Neuronal stem cell (in vitro differentiated cells): ENCODE results near the gene COL9A1.

Experiments
- DNase-seq: peaks from one replicate; pipeline ENCODE4 v3.0.0-alpha.2; 2013; ENCODE audit warnings: low spot score
- H2AFZ ChIP-seq: one replicate; pipeline ENCODE4 v1.6.1; 2013; ENCODE audit warnings: mild to moderate bottlenecking, low read length, inconsistent platforms
- H2AK5ac ChIP-seq: 2 replicates; pipeline ENCODE4 v1.6.1; 2013; ENCODE audit warnings: low read depth, mild to moderate bottlenecking, inconsistent platforms, low read length, moderate library complexity, mixed read lengths
- H2BK120ac ChIP-seq: 2 replicates; pipeline ENCODE4 v1.6.1; 2013; ENCODE audit warnings: low read depth, mild to moderate bottlenecking, inconsistent platforms, low read length, moderate library complexity, mixed read lengths
- H2BK12ac ChIP-seq: one replicate; pipeline ENCODE4 v1.6.1; 2013; ENCODE audit warnings: low read length, inconsistent platforms
- H2BK15ac ChIP-seq: 2 replicates; pipeline ENCODE4 v1.6.1; 2013; ENCODE audit warnings: mild to moderate bottlenecking, low read length, inconsistent platforms, mixed read lengths
- H2BK5ac ChIP-seq: one replicate; pipeline ENCODE4 v1.6.1; 2013; ENCODE audit warnings: inconsistent platforms, mild to moderate bottlenecking, low read length, moderate library complexity
- H3K14ac ChIP-seq: one replicate; pipeline ENCODE4 v1.6.1; 2013; ENCODE audit warnings: low read length, inconsistent platforms
- H3K18ac ChIP-seq: 2 replicates; pipeline ENCODE4 v1.6.1; 2013; ENCODE audit warnings: low read length, inconsistent platforms
- H3K23ac ChIP-seq: 2 replicates; pipeline ENCODE4 v1.6.1; 2013; ENCODE audit warnings: low read depth, mild to moderate bottlenecking, mixed read lengths, low read length, inconsistent platforms; ENCODE audit not compliant: poor library complexity
- H3K27ac ChIP-seq: replicated peaks from 3 replicates; pipeline ENCODE4 v1.5.1; 2013; ENCODE audit warnings: low read length, inconsistent platforms
- H3K27me3 ChIP-seq, 3 experiments: 2 replicates each; pipeline ENCODE4 v1.6.1; 2013; ENCODE audit warnings: low read length in 3 of 3, mild to moderate bottlenecking in 2 of 3, inconsistent platforms in 1 of 3, low read depth in 1 of 3, mixed read lengths in 1 of 3, moderate library complexity in 1 of 3; ENCODE audit not compliant: control insufficient read depth in 3 of 3, insufficient read depth in 3 of 3
- H3K36me3 ChIP-seq, 2 donors: replicated peaks in 1 of 2; 2 replicates each; pipeline ENCODE4 v1.6.1; 2013; ENCODE audit warnings: low read length in 2 of 2; ENCODE audit not compliant: control insufficient read depth in 2 of 2, insufficient read depth in 2 of 2
- H3K4ac ChIP-seq: 2 replicates; pipeline ENCODE4 v1.6.1; 2013; ENCODE audit warnings: inconsistent platforms, mild to moderate bottlenecking, low read length, moderate library complexity
- H3K4me1 ChIP-seq, 2 donors: 1 replicate in 1 of 2; 2 replicates in 1 of 2; pipeline ENCODE4 v1.6.1; 2013; ENCODE audit warnings: low read length in 2 of 2, low read depth in 1 of 2; ENCODE audit not compliant: control insufficient read depth in 2 of 2, insufficient read depth in 1 of 2
- H3K4me2 ChIP-seq: one replicate; pipeline ENCODE4 v1.6.1; 2013; ENCODE audit warnings: mild to moderate bottlenecking, low read length, inconsistent platforms; ENCODE audit not compliant: insufficient read depth, poor library complexity, severe bottlenecking
- H3K4me3 ChIP-seq, 2 donors: 2 replicates each; pipeline ENCODE4 v1.5.1; 2013; ENCODE audit warnings: low read length in 2 of 2, mild to moderate bottlenecking in 2 of 2, inconsistent platforms in 1 of 2, moderate library complexity in 1 of 2
- H3K79me1 ChIP-seq: one replicate; pipeline ENCODE4 v1.6.1; 2013; ENCODE audit warnings: low read depth, mild to moderate bottlenecking, inconsistent platforms, low read length, moderate library complexity
- H3K9ac ChIP-seq: one replicate; pipeline ENCODE4 v1.6.1; 2013; ENCODE audit warnings: mild to moderate bottlenecking, low read depth, low read length, inconsistent platforms; ENCODE audit not compliant: poor library complexity
- H3K9me3 ChIP-seq, 2 donors: replicated peaks in 1 of 2; 2 replicates each; pipeline versions ENCODE3 to v1.6.1; 2013; ENCODE audit warnings: low read length in 2 of 2, mild to moderate bottlenecking in 2 of 2, inconsistent platforms in 1 of 2, low read depth in 1 of 2, mixed read lengths in 1 of 2, moderate library complexity in 1 of 2; ENCODE audit not compliant: control insufficient read depth in 2 of 2, insufficient read depth in 1 of 2
- H4K8ac ChIP-seq: one replicate; pipeline ENCODE4 v1.6.1; 2013; ENCODE audit warnings: low read depth, mild to moderate bottlenecking, inconsistent platforms, low read length, moderate library complexity
- H4K91ac ChIP-seq: one replicate; pipeline ENCODE4 v1.6.1; 2013; ENCODE audit warnings: low read length, low read depth, mild to moderate bottlenecking, inconsistent platforms; ENCODE audit not compliant: poor library complexity
- whole genome bisulfite sequencing, 2 donors: extraction: QIAGEN DNeasy Blood & Tissue Kit; methylation state at CpG; one replicate each; pipeline ENCODE4 v1.1.7; 2013; ENCODE audit warnings: missing lambda C conversion rate in 2 of 2, mixed read lengths in 1 of 2; ENCODE audit not compliant: insufficient read length in 2 of 2, insufficient replicate concordance in 1 of 2; ENCODE audit errors: extremely low coverage in 2 of 2; 5-methylcytosine and 5-hydroxymethylcytosine counted together

The COL9A1 gene

DNA sequence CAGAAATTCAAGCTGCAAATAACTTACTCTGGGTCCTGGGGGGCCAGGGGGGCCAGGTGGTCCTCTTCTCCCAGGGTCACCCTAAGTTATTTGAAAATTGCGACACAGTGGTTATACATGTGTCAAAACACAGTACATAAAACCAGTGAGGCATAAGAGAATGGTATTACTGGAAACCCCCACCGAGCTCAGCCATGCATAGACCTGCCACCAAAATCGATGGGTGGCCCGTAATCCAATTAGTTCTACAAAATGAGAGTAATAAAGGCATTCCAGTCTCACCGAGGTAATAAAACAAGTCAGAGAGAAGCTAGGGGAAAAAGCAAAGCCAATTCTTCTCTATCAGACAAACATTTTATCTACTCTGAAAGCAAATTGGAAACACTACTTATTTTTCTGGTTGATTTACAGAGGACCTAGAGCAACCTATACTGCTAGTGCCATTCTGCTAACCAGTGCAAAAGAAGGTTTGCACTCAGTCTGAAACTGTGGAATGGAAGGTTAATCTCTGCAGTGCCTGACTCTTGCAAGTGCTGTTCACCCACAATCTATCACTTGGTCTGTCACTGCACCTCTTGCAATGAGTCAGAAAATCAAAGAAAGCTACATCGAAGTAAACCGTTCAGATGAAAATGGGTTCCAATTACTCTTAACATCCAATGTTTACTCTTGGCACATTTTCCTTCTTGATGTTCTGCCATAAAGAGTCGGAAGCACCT lies 32.4 kb downstream of the COL9A1 start:
- Histone ChIP-seq H2BK12ac (no peak overlapping the region), H3K23ac (no peak overlapping the region), H3K9ac (no peak overlapping the region), H4K91ac (no peak overlapping the region), H3K27me3 (no peaks in the 10 kb centered on the region), H3K4me2 (peak overlapping the region; percentile 11), H3K36me3 (peaks cover 2 to 12% of the 10 kb centered on the region in 2 donors), H3K4me3 (no peak overlapping the region), H3K18ac (no peak overlapping the region), H3K79me1 (no peaks in the 10 kb centered on the region), H2AFZ (no peak overlapping the region), H3K14ac (no peak overlapping the region), H3K27ac (peak overlapping the region; percentile 59), H4K8ac (no peak overlapping the region), H3K9me3 (no peaks in the 10 kb centered on the region), H3K4me1 (peaks cover 0 to 2% of the 10 kb centered on the region in 2 donors), H2BK15ac (no peak overlapping the region), H2BK5ac (no peak overlapping the region), H2BK120ac (no peak overlapping the region), H3K4ac (no peak overlapping the region), H2AK5ac (no peak overlapping the region)
- WGBS, 2 donors: no CpG with 5 or more reads among the region's 8 CpGs
- DNase-seq: peak; percentile 79

DNA sequence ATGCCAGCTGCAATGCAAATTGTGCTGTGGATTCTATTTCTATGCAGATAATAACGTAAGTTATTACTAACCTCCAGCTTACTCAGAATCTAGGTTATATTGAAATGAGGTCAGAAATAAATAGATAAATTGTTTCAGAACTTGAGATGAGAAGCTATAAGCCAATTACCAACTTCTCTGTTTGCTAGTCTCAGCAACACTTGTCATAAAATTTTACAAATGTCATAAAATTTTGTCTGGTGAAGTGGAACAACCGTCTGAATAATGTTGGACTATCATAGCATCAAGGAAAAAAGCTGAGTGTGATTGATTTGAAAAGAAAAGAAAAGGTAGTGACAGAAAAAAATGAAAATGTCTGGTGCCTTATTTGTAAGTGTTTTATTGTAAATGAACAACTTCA lies 36.7 kb downstream of the COL9A1 start:
- no peak overlapping the region for H2BK120ac ChIP-seq
- H3K27me3 ChIP-seq: no peaks in the 10 kb centered on the region
- no peak overlapping the region for H3K4me2 ChIP-seq
- no peak overlapping the region for H2BK15ac ChIP-seq
- H3K18ac ChIP-seq: no peak overlapping the region
- H3K4ac ChIP-seq: no peak overlapping the region
- H3K23ac ChIP-seq: no peak overlapping the region
- H3K4me1 ChIP-seq: peaks cover 0 to 2% of the 10 kb centered on the region in 2 donors
- no peak overlapping the region for H2AFZ ChIP-seq
- H2BK5ac ChIP-seq: no peak overlapping the region
- no peak overlapping the region for H3K4me3 ChIP-seq
- no peak overlapping the region for H2BK12ac ChIP-seq
- H3K9ac ChIP-seq: no peak overlapping the region
- WGBS, 2 donors: no CpG with 5 or more reads among the region's 2 CpGs
- DNase-seq: no peak
- H3K36me3 ChIP-seq: peaks cover 2 to 28% of the 10 kb centered on the region in 2 donors
- H4K91ac ChIP-seq: no peak overlapping the region
- no peaks in the 10 kb centered on the region for H3K79me1 ChIP-seq
- no peak overlapping the region for H3K27ac ChIP-seq
- H3K9me3 ChIP-seq: no peaks in the 10 kb centered on the region
- H4K8ac ChIP-seq: no peak overlapping the region
- H3K14ac ChIP-seq: no peak overlapping the region
- H2AK5ac ChIP-seq: no peak overlapping the region

DNA sequence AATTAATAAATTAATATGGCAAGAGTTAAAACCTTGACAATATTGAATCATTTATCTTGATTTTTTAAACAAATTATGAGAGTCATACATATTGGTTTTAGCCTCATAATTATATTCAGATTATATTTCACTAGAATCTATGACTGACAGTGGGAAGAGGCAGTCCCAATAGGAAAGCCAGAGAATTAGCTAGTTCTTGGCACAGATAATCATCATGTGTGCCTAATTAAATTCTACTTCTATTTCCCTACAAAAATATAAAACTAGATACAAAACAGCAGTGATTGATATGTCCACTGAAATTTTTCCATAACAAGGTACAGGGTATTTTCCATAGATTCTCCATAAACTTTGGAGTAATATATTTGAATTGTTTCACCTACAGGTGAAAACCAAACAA lies 38.6 kb downstream of the COL9A1 start:
- H3K23ac ChIP-seq: no peak overlapping the region
- H3K18ac ChIP-seq: no peak overlapping the region
- no peaks in the 10 kb centered on the region for H3K4me1 ChIP-seq
- no peak overlapping the region for H2AK5ac ChIP-seq
- no peak overlapping the region for H2BK15ac ChIP-seq
- H3K4ac ChIP-seq: no peak overlapping the region
- H3K9ac ChIP-seq: no peak overlapping the region
- no peaks in the 10 kb centered on the region for H3K9me3 ChIP-seq
- no peak overlapping the region for H2BK5ac ChIP-seq
- no peak overlapping the region for H3K27ac ChIP-seq
- no peak overlapping the region for H4K91ac ChIP-seq
- H3K27me3 ChIP-seq: no peaks in the 10 kb centered on the region
- H2BK12ac ChIP-seq: no peak overlapping the region
- no peak overlapping the region for H3K4me3 ChIP-seq
- no peak overlapping the region for H3K14ac ChIP-seq
- H2BK120ac ChIP-seq: no peak overlapping the region
- no peak for DNase-seq
- H3K4me2 ChIP-seq: no peak overlapping the region
- no peak overlapping the region for H2AFZ ChIP-seq
- no peak overlapping the region for H4K8ac ChIP-seq
- H3K79me1 ChIP-seq: no peaks in the 10 kb centered on the region
- peaks cover 2 to 31% of the 10 kb centered on the region in 2 donors for H3K36me3 ChIP-seq

DNA sequence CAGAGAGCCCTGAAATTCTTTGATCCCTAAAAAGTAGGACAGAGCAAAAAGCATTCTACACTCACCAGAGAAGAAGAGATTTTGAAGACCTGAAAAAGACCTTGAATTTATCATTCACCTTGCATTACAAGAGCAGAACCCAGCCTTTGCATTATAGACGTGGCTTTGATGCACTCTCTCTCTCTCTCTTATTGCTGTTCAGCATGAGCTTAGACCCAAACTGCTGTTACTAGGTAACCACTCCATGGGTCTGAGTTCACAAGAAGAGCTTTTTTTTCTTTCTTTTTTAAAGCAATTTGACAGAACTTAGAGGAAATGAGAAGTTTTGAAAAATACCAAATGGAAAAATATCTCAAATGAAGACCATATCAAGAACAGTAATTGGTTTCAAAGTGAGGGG lies 44.4 kb downstream of the COL9A1 start:
- Histone ChIP-seq H2BK12ac (no peak overlapping the region), H3K18ac (no peak overlapping the region), H3K79me1 (no peaks in the 10 kb centered on the region), H2AFZ (no peak overlapping the region), H2BK15ac (no peak overlapping the region), H4K91ac (no peak overlapping the region), H3K4ac (no peak overlapping the region), H3K36me3 (peaks cover 0 to 28% of the 10 kb centered on the region in 2 donors), H3K14ac (no peak overlapping the region), H2AK5ac (no peak overlapping the region), H3K4me1 (peaks cover 0 to 3% of the 10 kb centered on the region in 2 donors), H3K9ac (no peak overlapping the region), H3K4me3 (no peak overlapping the region), H3K23ac (no peak overlapping the region), H4K8ac (no peak overlapping the region), H3K27me3 (no peaks in the 10 kb centered on the region), H3K4me2 (no peak overlapping the region), H3K27ac (no peak overlapping the region), H2BK5ac (no peak overlapping the region), H2BK120ac (no peak overlapping the region), H3K9me3 (no peaks in the 10 kb centered on the region)
- no peak for DNase-seq
- WGBS, 2 donors: no CpG with 5 or more reads among the region's 1 CpG
